Hematopoietic multipotent progenitor cell (in vitro differentiated cells): Measurements from ENCODE around the gene ZNF264. TPM values are rescaled to one million over a fixed set of nuclear protein-coding genes. Genes with fewer than 3 reads are reported as not detected.
"Not testable (repeated sequence)": the region's sequence is repeated elsewhere in the genome, so short reads cannot be mapped to it uniquely, and the experiment has no call there.

Experiments used
- DNase-seq, 3 donors: peaks; one replicate each; pipeline ENCODE4 v3.0.0-alpha.2; 2011 to 2015; ENCODE audit warnings: low read depth in 2 of 3, low spot score in 2 of 3
- total RNA-seq: library from RNA; depleted of rRNA; stranded (reverse); fragments of >200 nt; gene quantifications from one replicate; pipeline ENCODE4 v1.2.3, GENCODE V29; 2012

ZNF264 gene
- 38.5 TPM for total RNA-seq

- DNase-seq = peak; percentile 70 to 88 (median 88)
Measured at GRCh38 chr19:57191141-57192076, at the start of gene ZNF264. ZNF264 (plus strand) TSS chr19:57191500; CDS start chr19:57191914, 414 bp downstream.

- no peak for DNase-seq
Measured at GRCh38 chr19:57141699-57142098, 49.6 kb upstream of the ZNF264 start.

GRCh38 chr19:57152921-57153320 is 38.4 kb upstream of the ZNF264 start:
- no peak for DNase-seq

GRCh38 chr19:57161985-57162539 is 29.2 kb upstream of the ZNF264 start:
- no peak for DNase-seq

GRCh38 chr19:57165846-57166245 is 25.5 kb upstream of the ZNF264 start:
- DNase-seq = no peak

- DNase-seq = no peak
Measured at GRCh38 chr19:57167385-57167784, 23.9 kb upstream of the ZNF264 start, which contains the start of gene DUXA. DUXA (minus strand) TSS chr19:57167485; CDS start chr19:57167443, 42 bp downstream.

GRCh38 chr19:57171551-57172081 is 19.7 kb upstream of the ZNF264 start:
- DNase-seq = peak in 2 of 3 donors; percentile 55 to 80

- no peak for DNase-seq
Measured at GRCh38 chr19:57190301-57190700, 999 bp upstream of the ZNF264 start.

- DNase-seq = peak in 1 of 3 donors; percentile 2
Measured at GRCh38 chr19:57192077-57192420, 749 bp downstream of the ZNF264 start.

GRCh38 chr19:57192993-57193392 is 1.7 kb downstream of the ZNF264 start:
- no peak for DNase-seq

- DNase-seq = not testable (repeated sequence)
Measured at GRCh38 chr19:57197874-57198273, 6.6 kb downstream of the ZNF264 start.

GRCh38 chr19:57202160-57202559 is 10.9 kb downstream of the ZNF264 start:
- no peak for DNase-seq

- DNase-seq = no peak
Measured at GRCh38 chr19:57210381-57210780, 19.1 kb downstream of the ZNF264 start.

GRCh38 chr19:57212109-57212508 is 20.8 kb downstream of the ZNF264 start:
- no peak for DNase-seq

GRCh38 chr19:57227502-57227901 is 36.2 kb downstream of the ZNF264 start:
- DNase-seq = no peak

- no peak for DNase-seq
Measured at GRCh38 chr19:57231686-57232085, 40.4 kb downstream of the ZNF264 start.

- DNase-seq = no peak
Measured at GRCh38 chr19:57233207-57233606, 41.9 kb downstream of the ZNF264 start.

GRCh38 chr19:57239982-57240310 is 48.6 kb downstream of the ZNF264 start:
- no peak for DNase-seq

GRCh38 chr19:57240311-57241090 is 49.2 kb downstream of the ZNF264 start, which contains the start of gene ZNF805:
ZNF805 (plus strand) TSS chr19:57240632; CDS start chr19:57240892, 260 bp downstream.
- DNase-seq = peak; percentile 88 to 98 (median 98)

GRCh38 chr19:57241176-57241575 is 49.9 kb downstream of the ZNF264 start:
- peak in 2 of 3 donors; percentile 10 to 44 for DNase-seq

- DNase-seq = no peak
Measured at GRCh38 chr19:57242821-57243220, 51.5 kb downstream of the ZNF264 start.
